Stimulated activated CD4-positive, alpha-beta T cell treated with anti-CD3 and anti-CD28 coated beads, TNF-alpha, amount 100 ng/mL, for 48 hours (primary cell): ENCODE measurements around the gene C2.
"Not testable (repeated sequence)": the region's sequence is repeated elsewhere in the genome, so short reads cannot be mapped to it uniquely, and the experiment has no call there.

Source experiments
- DNase-seq, 3 donors: peaks; one replicate each; pipeline ENCODE4 v3.0.0-alpha.2; 2020; ENCODE audit warnings: low read depth in 3 of 3

The C2 gene

DNA sequence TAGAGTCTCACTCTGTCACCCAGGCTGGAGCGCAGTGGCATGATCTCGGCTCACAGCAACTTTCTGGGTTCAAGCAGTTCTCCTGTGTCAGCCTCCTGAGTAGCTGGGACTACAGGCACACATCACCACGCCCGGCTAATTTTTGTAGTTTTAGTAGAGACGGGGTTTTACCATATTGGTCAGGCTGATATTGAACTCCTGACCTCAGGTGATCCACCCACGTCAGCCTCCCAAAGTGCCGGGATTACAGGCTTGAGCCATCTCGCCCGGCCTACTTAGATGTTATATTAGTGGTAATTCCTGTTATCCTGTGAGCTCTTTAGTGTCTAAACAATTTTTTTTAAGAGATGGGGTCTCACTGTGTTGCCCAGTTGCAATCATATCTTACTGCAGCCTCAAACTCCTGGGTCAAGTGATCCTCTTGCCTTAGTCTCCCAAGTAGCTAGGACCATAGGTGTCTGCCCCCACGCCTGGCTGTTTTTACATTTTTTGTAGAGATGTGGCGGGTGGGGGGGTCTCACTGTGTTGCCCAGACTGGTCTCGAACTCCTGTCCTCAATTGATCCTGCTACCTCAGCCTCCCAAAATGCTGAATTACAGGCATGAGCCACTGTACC lies 50.4 kb downstream of the C2 start:
- DNase-seq, result no peak

DNA sequence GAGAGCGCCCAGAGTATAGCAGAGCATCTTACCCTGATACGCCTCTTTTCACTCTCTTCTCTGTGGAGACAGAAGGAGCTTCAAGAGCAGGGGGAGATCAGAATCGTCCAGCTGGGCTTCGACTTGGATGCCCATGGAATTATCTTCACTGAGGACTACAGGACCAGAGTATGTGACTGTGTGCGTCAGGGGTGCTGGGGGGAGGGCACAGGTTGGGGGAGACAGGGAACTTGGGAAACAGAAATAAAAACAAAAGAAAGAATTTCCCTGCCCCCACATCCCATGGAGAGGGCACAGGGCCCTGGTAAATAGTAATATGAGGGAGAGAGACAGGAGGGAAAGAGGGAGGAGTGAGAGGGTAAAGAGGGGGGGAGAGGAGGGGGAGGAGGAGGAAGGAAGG lies 51.3 kb downstream of the C2 start:
- no peak for DNase-seq

DNA sequence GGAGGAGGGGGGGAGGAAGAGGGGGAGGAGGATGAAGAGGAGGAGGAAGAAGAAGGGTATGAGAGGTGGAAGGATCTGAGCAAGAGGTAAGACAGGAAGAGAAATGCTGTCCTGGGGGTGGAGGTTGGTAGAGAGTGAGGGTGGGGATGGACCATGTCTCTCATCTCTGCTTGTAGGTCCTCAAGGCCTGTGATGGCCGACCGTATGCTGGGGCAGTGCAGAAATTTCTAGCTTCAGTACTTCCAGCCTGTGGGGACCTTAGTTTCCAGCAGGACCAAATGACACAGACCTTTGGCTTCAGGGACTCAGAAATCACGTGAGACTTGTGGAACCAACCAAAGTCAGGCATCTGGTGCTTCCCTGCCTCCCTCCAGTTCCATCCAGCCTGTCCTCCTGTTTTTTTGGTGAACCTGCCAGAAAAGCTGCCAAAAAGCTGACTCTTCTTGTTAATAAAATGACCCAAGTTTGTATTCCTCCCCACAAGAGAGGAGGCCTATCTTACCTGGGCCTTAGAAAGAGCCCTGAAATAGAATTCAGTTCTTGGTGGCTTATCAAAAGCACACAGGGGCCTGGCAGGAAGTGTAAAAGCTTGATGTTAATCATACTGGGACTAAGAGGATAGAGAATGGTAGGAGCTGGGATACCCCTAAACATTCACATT lies 51.9 kb downstream of the C2 start:
- no peak for DNase-seq

GRCh38 chr6:31980195-31980876 lies 52.8 kb downstream of the C2 start:
- not testable (repeated sequence) for DNase-seq

- DNase-seq, result not testable (repeated sequence)
Measured at GRCh38 chr6:31980998-31981397, 53.5 kb downstream of the C2 start.

GRCh38 chr6:31981744-31982143 lies 54.2 kb downstream of the C2 start, which contains the start of gene C4A:
Gene C4A (plus strand): TSS chr6:31982057. CDS start chr6:31982108, 51 bp downstream.
- DNase-seq, result not testable (repeated sequence)

- DNase-seq, result not testable (repeated sequence)
Measured at GRCh38 chr6:31989363-31989762, 61.8 kb downstream of the C2 start.

- DNase-seq, result not testable (repeated sequence)
Measured at GRCh38 chr6:31994421-31994820, 66.9 kb downstream of the C2 start.
